Measurements from ENCODE around the gene ABCC3.

- TF ChIP-seq, protein P1, sequence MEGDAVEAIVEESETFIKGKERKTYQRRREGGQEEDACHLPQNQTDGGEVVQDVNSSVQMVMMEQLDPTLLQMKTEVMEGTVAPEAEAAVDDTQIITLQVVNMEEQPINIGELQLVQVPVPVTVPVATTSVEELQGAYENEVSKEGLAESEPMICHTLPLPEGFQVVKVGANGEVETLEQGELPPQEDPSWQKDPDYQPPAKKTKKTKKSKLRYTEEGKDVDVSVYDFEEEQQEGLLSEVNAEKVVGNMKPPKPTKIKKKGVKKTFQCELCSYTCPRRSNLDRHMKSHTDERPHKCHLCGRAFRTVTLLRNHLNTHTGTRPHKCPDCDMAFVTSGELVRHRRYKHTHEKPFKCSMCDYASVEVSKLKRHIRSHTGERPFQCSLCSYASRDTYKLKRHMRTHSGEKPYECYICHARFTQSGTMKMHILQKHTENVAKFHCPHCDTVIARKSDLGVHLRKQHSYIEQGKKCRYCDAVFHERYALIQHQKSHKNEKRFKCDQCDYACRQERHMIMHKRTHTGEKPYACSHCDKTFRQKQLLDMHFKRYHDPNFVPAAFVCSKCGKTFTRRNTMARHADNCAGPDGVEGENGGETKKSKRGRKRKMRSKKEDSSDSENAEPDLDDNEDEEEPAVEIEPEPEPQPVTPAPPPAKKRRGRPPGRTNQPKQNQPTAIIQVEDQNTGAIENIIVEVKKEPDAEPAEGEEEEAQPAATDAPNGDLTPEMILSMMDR (IDR thresholded peaks at IDR 0.05), result no peak
- TF ChIP-seq POLR2A (IDR thresholded peaks at IDR 0.05) (no peak), POLR2AphosphoS5 (IDR thresholded peaks at IDR 0.05) (no peak)
These were observed 62.4 kb downstream of the ABCC3 start for GRCh38 chr17:50697062-50697461.

Data from breast epithelium (tissue), 3 donors.